Mesendoderm (in vitro differentiated cells): ENCODE measurements around the gene SFN.

Experiments
- DNase-seq: peaks from one replicate; pipeline ENCODE4 v3.0.0; 2013
- H2AK5ac ChIP-seq: 2 replicates; pipeline ENCODE4 v1.6.1; 2013; ENCODE audit warnings: low read length, inconsistent platforms
- H2BK120ac ChIP-seq: 2 replicates; pipeline ENCODE4 v1.6.1; 2013; ENCODE audit warnings: low read depth, mild to moderate bottlenecking, low read length, moderate library complexity, mixed read lengths
- H2BK15ac ChIP-seq: replicated peaks from 2 replicates; pipeline ENCODE4 v1.6.1; 2013; ENCODE audit warnings: low read depth, mild to moderate bottlenecking, moderate library complexity
- H2BK5ac ChIP-seq: 2 replicates; pipeline ENCODE4 v1.6.1; 2013; ENCODE audit warnings: low read length, inconsistent platforms
- H3K18ac ChIP-seq: 2 replicates; pipeline ENCODE4 v1.6.1; 2013; ENCODE audit warnings: mild to moderate bottlenecking, low read length, mixed read lengths
- H3K23ac ChIP-seq: one replicate; pipeline ENCODE4 v1.6.1; 2013; ENCODE audit warnings: low read length
- H3K27ac ChIP-seq: 2 replicates; pipeline ENCODE4 v1.5.1; 2013; ENCODE audit warnings: low read depth, mild to moderate bottlenecking, inconsistent platforms, low read length, moderate library complexity
- H3K27me3 ChIP-seq: 2 replicates; pipeline ENCODE4 v1.6.1; 2013; ENCODE audit warnings: low read length, control low read depth, mild to moderate bottlenecking, inconsistent platforms; ENCODE audit not compliant: insufficient read depth, poor library complexity
- H3K36me3 ChIP-seq: 2 replicates; pipeline ENCODE4 v1.6.1; 2013; ENCODE audit warnings: low read length, inconsistent platforms; ENCODE audit not compliant: control insufficient read depth, insufficient read depth
- H3K4ac ChIP-seq: one replicate; pipeline ENCODE4 v1.6.1; 2013; ENCODE audit warnings: low read depth, mild to moderate bottlenecking, low read length, moderate library complexity
- H3K4me1 ChIP-seq: 2 replicates; pipeline ENCODE4 v1.6.1; 2013; ENCODE audit warnings: low read depth, low read length, inconsistent platforms; ENCODE audit not compliant: control insufficient read depth
- H3K4me2 ChIP-seq: 2 replicates; pipeline ENCODE4 v1.6.1; 2013; ENCODE audit warnings: low read length
- H3K4me3 ChIP-seq: 2 replicates; pipeline ENCODE4 v1.5.1; 2013; ENCODE audit warnings: mild to moderate bottlenecking, low read length
- H3K56ac ChIP-seq: one replicate; pipeline ENCODE4 v1.6.1; 2013; ENCODE audit warnings: low read length
- H3K79me1 ChIP-seq: 2 replicates; pipeline ENCODE4 v1.6.1; 2013; ENCODE audit warnings: low read length, inconsistent platforms
- H3K79me2 ChIP-seq: 2 replicates; pipeline ENCODE4 v1.6.1; 2013; ENCODE audit warnings: mild to moderate bottlenecking, low read length; ENCODE audit not compliant: control insufficient read depth, insufficient read depth
- H3K9ac ChIP-seq: 2 replicates; pipeline ENCODE4 v1.6.1; 2013; ENCODE audit warnings: low read length, inconsistent platforms
- H4K5ac ChIP-seq: one replicate; pipeline ENCODE4 v1.6.1; 2013; ENCODE audit warnings: low read length
- H4K8ac ChIP-seq: one replicate; pipeline ENCODE4 v1.6.1; 2013; ENCODE audit warnings: low read depth, mild to moderate bottlenecking, control low read depth, low read length, moderate library complexity
- WGBS: extraction: QIAGEN DNeasy Blood & Tissue Kit; methylation state at CpG from one replicate; pipeline ENCODE4 v1.1.7; 2013; ENCODE audit warnings: low lambda C conversion rate, missing lambda C conversion rate; ENCODE audit not compliant: insufficient coverage; ENCODE audit errors: extremely low coverage; 5-methylcytosine and 5-hydroxymethylcytosine counted together

SFN gene

DNA sequence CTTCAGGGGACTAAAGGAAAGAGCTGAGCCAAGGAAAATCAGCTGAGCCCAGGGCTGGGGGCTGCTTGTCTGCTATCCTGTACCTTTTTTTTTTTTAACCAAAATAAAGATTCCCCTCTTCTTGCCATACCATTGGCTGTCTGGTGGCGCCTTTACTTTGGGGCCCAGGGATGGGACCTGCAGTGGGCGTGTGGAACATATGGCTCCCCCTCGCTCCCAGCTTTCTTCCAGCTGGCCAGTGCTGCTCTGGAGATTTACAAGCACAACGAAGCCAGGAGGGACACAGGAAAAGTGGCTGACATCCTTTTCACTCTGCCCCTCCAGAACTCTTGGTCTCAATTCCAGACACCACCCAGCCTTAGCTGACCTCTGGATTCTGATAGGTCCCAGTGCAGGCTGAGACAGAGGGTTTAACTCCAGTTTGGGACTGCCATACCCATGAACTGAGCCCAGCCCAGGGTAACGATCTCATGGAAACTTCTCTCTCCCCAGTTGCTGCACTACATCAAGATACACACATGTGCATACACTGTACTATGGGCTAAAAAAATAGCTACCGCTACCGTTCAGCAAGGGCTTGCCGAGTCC, 5.4 kb upstream of the SFN start:
- Histone ChIP-seq H3K79me2 (no peaks in the 10 kb centered on the region), H3K18ac (no peak overlapping the region)

DNA sequence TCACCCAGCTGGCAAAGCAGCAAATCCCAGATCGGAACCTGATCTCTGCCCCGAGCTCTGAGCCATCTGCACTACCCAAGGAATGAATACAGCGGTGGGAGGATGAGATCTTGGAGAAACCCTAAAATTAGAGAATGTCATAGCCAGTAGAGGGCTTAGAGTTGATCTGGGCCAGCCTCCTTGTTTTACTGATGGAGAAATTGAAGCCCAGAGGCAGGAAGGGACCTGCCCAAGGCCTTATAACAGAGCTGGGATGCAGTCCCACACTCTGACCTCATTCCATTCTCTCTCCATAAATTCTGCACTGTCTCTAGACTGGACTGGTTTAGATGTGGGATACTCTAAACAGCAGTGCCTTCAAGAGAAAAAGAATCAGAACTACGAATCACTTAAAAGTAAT, 4.8 kb upstream of the SFN start:
- no CpG with 5 or more reads among the region's 4 CpGs for WGBS

More for the DNA sequence above, 5.4 kb upstream of the SFN start:
- Histone ChIP-seq H3K9ac (no peak overlapping the region), H3K79me1 (no peaks in the 10 kb centered on the region), H4K8ac (no peak overlapping the region), H4K5ac (no peak overlapping the region), H3K4ac (no peak overlapping the region), H3K23ac (no peak overlapping the region), H3K27ac (no peak overlapping the region), H3K36me3 (peaks cover under 1% of the 10 kb centered on the region), H3K4me2 (no peak overlapping the region), H2BK15ac (no peak overlapping the region), H3K27me3 (no peaks in the 10 kb centered on the region), H3K4me1 (peaks cover 3% of the 10 kb centered on the region), H2BK5ac (no peak overlapping the region), H2BK120ac (no peak overlapping the region), H3K4me3 (no peak overlapping the region), H2AK5ac (no peak overlapping the region), H3K56ac (no peak overlapping the region)
- no CpG with 5 or more reads among the region's 8 CpGs for WGBS
- DNase-seq = no peak

GRCh38 chr1:26858891-26859640, 3.9 kb upstream of the SFN start:
- no peak overlapping the region for H4K8ac ChIP-seq
- no peak overlapping the region for H4K5ac ChIP-seq
- no peaks in the 10 kb centered on the region for H3K79me2 ChIP-seq
- DNase-seq = no peak
- H2BK15ac ChIP-seq = no peak overlapping the region
- H3K18ac ChIP-seq = no peak overlapping the region
- no CpG with 5 or more reads among the region's 7 CpGs for WGBS
- no peak overlapping the region for H2BK5ac ChIP-seq
- H3K4ac ChIP-seq = no peak overlapping the region
- H3K23ac ChIP-seq = no peak overlapping the region
- no peaks in the 10 kb centered on the region for H3K27me3 ChIP-seq
- no peak overlapping the region for H3K56ac ChIP-seq
- no peaks in the 10 kb centered on the region for H3K79me1 ChIP-seq
- no peak overlapping the region for H2AK5ac ChIP-seq
- H3K27ac ChIP-seq = no peak overlapping the region
- no peak overlapping the region for H3K4me2 ChIP-seq
- no peaks in the 10 kb centered on the region for H3K36me3 ChIP-seq
- no peak overlapping the region for H3K9ac ChIP-seq
- no peak overlapping the region for H2BK120ac ChIP-seq
- peaks cover 3% of the 10 kb centered on the region for H3K4me1 ChIP-seq
- no peak overlapping the region for H3K4me3 ChIP-seq

More for the DNA sequence above, 4.8 kb upstream of the SFN start:
- Histone ChIP-seq H3K4me1 (peaks cover 3% of the 10 kb centered on the region), H3K27me3 (no peaks in the 10 kb centered on the region), H4K8ac (no peak overlapping the region), H3K36me3 (no peaks in the 10 kb centered on the region), H3K79me2 (no peaks in the 10 kb centered on the region), H3K4me3 (no peak overlapping the region), H2BK5ac (no peak overlapping the region), H3K27ac (no peak overlapping the region), H3K56ac (no peak overlapping the region), H3K4me2 (no peak overlapping the region), H3K18ac (no peak overlapping the region), H2AK5ac (no peak overlapping the region), H3K23ac (no peak overlapping the region), H3K9ac (no peak overlapping the region), H3K4ac (no peak overlapping the region), H2BK120ac (no peak overlapping the region), H3K79me1 (no peaks in the 10 kb centered on the region), H2BK15ac (no peak overlapping the region), H4K5ac (no peak overlapping the region)
- no peak for DNase-seq

DNA sequence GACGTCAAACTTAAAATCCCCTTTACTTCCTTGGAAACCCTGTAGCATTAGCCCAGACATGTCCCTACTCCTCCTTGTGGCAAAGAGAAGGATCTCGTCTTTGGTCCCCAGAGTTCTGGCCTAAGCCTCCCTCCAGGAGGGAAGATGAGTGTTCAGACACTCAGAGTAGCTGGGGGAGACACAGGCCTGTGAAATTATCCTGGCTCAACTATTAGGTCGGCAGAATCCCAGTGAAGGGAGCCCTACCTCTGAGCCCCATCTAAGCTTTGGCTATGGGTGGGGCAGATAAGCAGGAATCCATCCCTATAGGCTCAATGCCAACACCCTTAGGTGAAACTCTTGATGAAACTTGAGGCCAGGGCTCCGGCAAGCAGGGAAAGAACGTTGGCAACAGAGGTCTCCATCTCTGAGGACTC, 1.7 kb upstream of the SFN start:
- no peak overlapping the region for H4K5ac ChIP-seq
- H3K4me1 ChIP-seq = peaks cover 3% of the 10 kb centered on the region
- H3K4me3 ChIP-seq = no peak overlapping the region
- no peaks in the 10 kb centered on the region for H3K79me1 ChIP-seq
- H3K23ac ChIP-seq = no peak overlapping the region
- no peak overlapping the region for H3K4me2 ChIP-seq
- H3K27ac ChIP-seq = peak overlapping the region; percentile 10
- WGBS = no CpG with 5 or more reads among the region's 5 CpGs
- DNase-seq = peak; percentile 73
- no peak overlapping the region for H2BK5ac ChIP-seq
- no peak overlapping the region for H3K18ac ChIP-seq
- H3K79me2 ChIP-seq = no peaks in the 10 kb centered on the region
- no peaks in the 10 kb centered on the region for H3K27me3 ChIP-seq
- no peak overlapping the region for H2BK15ac ChIP-seq
- H3K36me3 ChIP-seq = no peaks in the 10 kb centered on the region
- H3K56ac ChIP-seq = peak overlapping the region; percentile 36
- H3K4ac ChIP-seq = no peak overlapping the region
- H4K8ac ChIP-seq = no peak overlapping the region
- H3K9ac ChIP-seq = no peak overlapping the region
- no peak overlapping the region for H2AK5ac ChIP-seq
- no peak overlapping the region for H2BK120ac ChIP-seq

- H3K56ac ChIP-seq = peak overlapping the region; percentile 71
- H3K4me3 ChIP-seq = no peak overlapping the region
- peaks cover under 1% of the 10 kb centered on the region for H3K4me1 ChIP-seq
- no peak overlapping the region for H4K8ac ChIP-seq
- no peak overlapping the region for H3K4ac ChIP-seq
- no peaks in the 10 kb centered on the region for H3K79me2 ChIP-seq
- no peak overlapping the region for H4K5ac ChIP-seq
- no peak overlapping the region for H3K27ac ChIP-seq
- no peak overlapping the region for H2BK5ac ChIP-seq
- no peak for DNase-seq
- H2AK5ac ChIP-seq = no peak overlapping the region
- H3K4me2 ChIP-seq = no peak overlapping the region
- H2BK120ac ChIP-seq = no peak overlapping the region
- H3K79me1 ChIP-seq = no peaks in the 10 kb centered on the region
- H3K36me3 ChIP-seq = no peaks in the 10 kb centered on the region
- H3K18ac ChIP-seq = no peak overlapping the region
- no peak overlapping the region for H3K9ac ChIP-seq
- H2BK15ac ChIP-seq = no peak overlapping the region
- H3K27me3 ChIP-seq = no peaks in the 10 kb centered on the region
- H3K23ac ChIP-seq = no peak overlapping the region
- WGBS = no CpG with 5 or more reads among the region's 7 CpGs
Observed at GRCh38 chr1:26861889-26862378, 1.0 kb upstream of the SFN start.
